Astrocyte (in vitro differentiated cells and primary cell): ENCODE results near the gene SPATA31C1.

ENCODE experiments used
- CTCF ChIP-seq: IDR thresholded peaks from 2 replicates; pipeline ENCODE4 v1.5.1; 2011; ENCODE audit warnings: low read depth, mild to moderate bottlenecking, inconsistent platforms, low read length, moderate library complexity; ENCODE audit not compliant: insufficient read depth
- EZH2 ChIP-seq: IDR thresholded peaks from 2 replicates; pipeline ENCODE4 v1.6.1; 2012; ENCODE audit warnings: mild to moderate bottlenecking, low read length, inconsistent platforms; ENCODE audit not compliant: insufficient read depth

GRCh38 chr9:87882627-87883026 is 35.1 kb upstream of the SPATA31C1 start, which contains the start of gene SPATA31E1:
- TF ChIP-seq CTCF (no peak), EZH2 (no peak)
